Ascending aorta (tissue), 2 donors: ENCODE data around the gene RFNG. TPM values are rescaled to one million over a fixed set of nuclear protein-coding genes. Genes with fewer than 3 reads are reported as not detected.

Experiments used
- DNase-seq, 2 donors: peaks; one replicate each; pipeline ENCODE4 v3.0.0-alpha.2; 2019; ENCODE audit warnings: low spot score in 2 of 2
- H3K27ac ChIP-seq, 2 donors: fragments of 200-600 bp; sonication (generic); one replicate each; pipeline ENCODE4 v1.5.1; 2016 to 2017; ENCODE audit warnings: mild to moderate bottlenecking in 1 of 2
- H3K27me3 ChIP-seq: fragments of 200-600 bp; sonication (generic); one replicate; pipeline ENCODE4 v1.5.1; 2017
- H3K36me3 ChIP-seq, 2 donors: fragments of 200-600 bp; sonication (generic); one replicate each; pipeline ENCODE4 v1.5.1; 2016
- H3K4me1 ChIP-seq, 2 donors: fragments of 200-600 bp; sonication (generic); one replicate each; pipeline ENCODE4 v1.5.1; 2016 to 2017; ENCODE audit warnings: mild to moderate bottlenecking in 1 of 2
- H3K4me3 ChIP-seq, 2 donors: fragments of 200-600 bp; sonication (generic); one replicate each; pipeline ENCODE4 v1.5.1; 2016 to 2017; ENCODE audit warnings: mild to moderate bottlenecking in 1 of 2
- H3K9me3 ChIP-seq, 2 donors: fragments of 200-600 bp; sonication (generic); one replicate each; pipeline ENCODE4 v1.5.1; 2016
- CTCF ChIP-seq, 3 experiments: fragments of 200-600 bp in 2 of 3; fragments of 450-650 bp in 1 of 3; sonication (generic) in 2 of 3; IDR thresholded peaks; one replicate each; pipeline ENCODE4 v1.5.1; 2016 to 2019; ENCODE audit warnings: antibody characterized with exemption in 3 of 3, mild to moderate bottlenecking in 1 of 3, moderate library complexity in 1 of 3
- intact Hi-C: fragments of 100-400 bp; cut with DNase I; formaldehyde crosslinking; loops from one replicate; pipeline ENCODE4 v1.15.1; 2023
- total RNA-seq: library from RNA; depleted of rRNA; stranded (reverse); fragments of >200 nt; gene quantifications from one replicate; pipeline ENCODE4 v1.1.0, GENCODE V29; 2016

Gene RFNG
- total RNA-seq, 1 donor from 2014 or later, result 73.7 TPM

DNA sequence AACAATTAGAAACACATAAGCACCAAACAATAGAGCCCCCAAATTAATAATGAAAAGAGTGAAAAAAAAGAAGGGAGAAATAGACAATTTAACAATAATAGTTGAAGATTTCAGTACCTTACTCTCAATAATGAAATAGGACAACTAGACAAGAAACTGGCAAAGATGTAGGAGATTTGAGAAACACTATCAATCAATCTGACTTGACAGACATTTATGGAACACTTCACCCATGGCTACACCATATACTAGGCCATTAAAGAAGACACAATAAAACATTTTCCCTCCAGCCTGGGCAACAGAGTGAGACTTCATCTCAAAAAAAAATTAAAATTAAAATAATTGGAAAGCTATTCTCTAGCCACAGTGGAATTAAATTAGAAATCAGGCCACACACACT lies 19.0 kb upstream of the RFNG start:
- Histone ChIP-seq H3K36me3 (no peaks in the 10 kb centered on the region), H3K27ac (no peak overlapping the region), H3K4me3 (no peak overlapping the region), H3K4me1 (peaks cover 4 to 6% of the 10 kb centered on the region in 2 donors), H3K9me3 (no peaks in the 10 kb centered on the region), H3K27me3 (no peaks in the 10 kb centered on the region)
- TF ChIP-seq CTCF (IDR thresholded peaks at IDR 0.05), result no peak
- no peak for DNase-seq
- intact Hi-C loops, result no loop called here

DNA sequence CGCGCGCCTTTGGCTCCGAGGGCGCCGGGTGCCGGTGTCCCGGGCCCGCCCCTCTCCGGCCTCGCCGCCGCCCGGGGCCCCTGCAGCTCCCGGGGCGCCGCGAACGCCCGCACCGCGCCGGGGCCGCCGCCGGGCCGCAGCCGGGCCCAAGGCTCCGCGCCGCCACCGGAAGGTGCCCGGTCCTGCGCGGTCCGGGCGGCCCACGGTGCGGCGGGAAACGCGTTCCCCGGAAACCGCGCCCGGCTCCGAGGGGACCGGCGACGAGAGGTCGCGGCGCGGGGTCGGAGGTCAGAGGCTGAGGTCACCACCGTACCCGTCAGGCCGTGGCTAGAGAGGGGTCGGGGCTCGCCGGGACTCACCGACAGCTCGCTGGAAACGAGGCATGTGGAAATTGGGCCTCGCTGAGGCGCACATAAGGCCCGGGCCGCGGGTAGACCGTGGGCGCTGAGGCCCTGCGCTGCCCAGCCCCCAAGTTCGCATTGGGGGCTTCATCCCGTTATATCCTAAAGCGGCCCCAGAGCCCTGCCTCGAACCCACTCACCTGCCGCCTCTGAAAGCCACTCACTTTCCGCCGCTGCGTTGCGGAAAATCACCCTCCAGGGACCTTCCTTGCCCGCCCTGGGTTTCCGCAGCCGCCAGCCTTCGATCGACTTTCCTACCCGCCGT lies 14.2 kb upstream of the RFNG start, which contains the start of gene DUS1L:
Gene DUS1L (minus strand): TSS at position 167 of the 666 bp plus-strand sequence. CDS start 745 bp downstream, outside the sequence.
- Histone ChIP-seq H3K4me3 (peak within 1 kb of the TSS; percentile 87 to 92), H3K27me3 (no peaks in the 10 kb centered on the region), H3K27ac (peak within 1 kb of the TSS; percentile 92 to 95), H3K36me3 (peaks cover 25 to 28% of the 10 kb centered on the region in 2 donors), H3K9me3 (no peaks in the 10 kb centered on the region), H3K4me1 (peaks cover 13 to 18% of the 10 kb centered on the region in 2 donors)
- TF ChIP-seq CTCF (IDR thresholded peaks at IDR 0.05), result no peak
- peak in 1 of 2 donors; percentile 77 for DNase-seq
- intact Hi-C loops, result loop anchor here (1.0 to 2.0 kb wide), 2 partner anchors 15 to 33 kb away; partner anchors contain the start of genes FASN, GPS1 and RFNG

DNA sequence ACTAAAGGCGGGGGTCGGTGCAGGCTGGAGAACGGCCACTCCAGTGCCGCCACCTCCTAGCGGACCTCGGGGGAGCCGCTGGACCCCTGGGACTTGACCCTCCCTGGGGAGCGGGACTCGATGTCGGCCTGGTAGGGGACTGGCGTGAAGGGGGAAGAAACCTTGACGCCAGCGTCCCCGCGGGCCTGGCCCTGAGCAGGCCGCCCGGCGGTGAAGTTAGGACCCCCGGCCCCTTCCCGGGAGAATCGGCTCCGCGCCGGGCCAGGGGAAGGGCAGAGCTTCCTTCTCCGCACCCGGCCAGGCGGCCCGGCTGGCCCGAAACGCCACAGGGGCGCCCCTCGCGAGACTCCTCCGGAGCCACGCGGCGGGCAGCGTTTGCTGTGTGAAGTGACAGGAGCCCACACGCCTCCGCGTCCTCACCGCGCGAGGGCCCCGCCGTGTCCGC lies 13.6 kb upstream of the RFNG start:
- peak overlapping the region; percentile 87 to 92 for H3K4me3 ChIP-seq
- H3K27me3 ChIP-seq, result no peaks in the 10 kb centered on the region
- H3K4me1 ChIP-seq, result peaks cover 13 to 18% of the 10 kb centered on the region in 2 donors
- no peak for TF ChIP-seq CTCF (IDR thresholded peaks at IDR 0.05)
- no peak for DNase-seq
- intact Hi-C loops, result loop anchor here (1.0 to 2.0 kb wide), 2 partner anchors 14 to 33 kb away; partner anchors contain the start of genes FASN, GPS1 and RFNG
- no peaks in the 10 kb centered on the region for H3K9me3 ChIP-seq
- H3K36me3 ChIP-seq, result peaks cover 31 to 33% of the 10 kb centered on the region in 2 donors
- peak overlapping the region; percentile 92 to 95 for H3K27ac ChIP-seq

GRCh38 chr17:82064433-82065192 lies 13.0 kb upstream of the RFNG start:
- H3K27me3 ChIP-seq, result no peaks in the 10 kb centered on the region

More at GRCh38 chr17:82064433-82065192, 13.0 kb upstream of the RFNG start:
- Histone ChIP-seq H3K27ac (peak overlapping the region; percentile 92 to 95), H3K9me3 (no peaks in the 10 kb centered on the region), H3K36me3 (peaks cover 37 to 38% of the 10 kb centered on the region in 2 donors), H3K4me1 (peaks cover 13 to 18% of the 10 kb centered on the region in 2 donors), H3K4me3 (peak overlapping the region; percentile 87 to 92)
- TF ChIP-seq CTCF (IDR thresholded peaks at IDR 0.05), result no peak
- no peak for DNase-seq
- intact Hi-C loops, result loop anchor here (1.0 to 2.0 kb wide), 2 partner anchors 14 to 34 kb away; partner anchors contain the start of genes FASN, GPS1 and RFNG
